Measurements from ENCODE around the gene HSPH1.
"Not testable (repeated sequence)": the region's sequence is repeated elsewhere in the genome, so short reads cannot be mapped to it uniquely, and the experiment has no call there.

HSPH1 gene

GRCh38 chr13:31131470-31131961, 30.2 kb downstream of the HSPH1 start:
- no peak for DNase-seq (ENCODE audit: low spot score)

GRCh38 chr13:31129419-31129818, 32.3 kb downstream of the HSPH1 start:
- DNase-seq (ENCODE audit: low spot score), result no peak

GRCh38 chr13:31124204-31124603, 37.5 kb downstream of the HSPH1 start:
- no peak for DNase-seq (ENCODE audit: low spot score)

GRCh38 chr13:31122544-31123260, 39.0 kb downstream of the HSPH1 start:
- no peak for DNase-seq (ENCODE audit: low spot score)

- no peak for DNase-seq (ENCODE audit: low spot score)
Observed at GRCh38 chr13:31122143-31122542, 39.6 kb downstream of the HSPH1 start.

- no peak for DNase-seq (ENCODE audit: low spot score)
Observed at GRCh38 chr13:31121379-31122140, 40.1 kb downstream of the HSPH1 start.

DNA sequence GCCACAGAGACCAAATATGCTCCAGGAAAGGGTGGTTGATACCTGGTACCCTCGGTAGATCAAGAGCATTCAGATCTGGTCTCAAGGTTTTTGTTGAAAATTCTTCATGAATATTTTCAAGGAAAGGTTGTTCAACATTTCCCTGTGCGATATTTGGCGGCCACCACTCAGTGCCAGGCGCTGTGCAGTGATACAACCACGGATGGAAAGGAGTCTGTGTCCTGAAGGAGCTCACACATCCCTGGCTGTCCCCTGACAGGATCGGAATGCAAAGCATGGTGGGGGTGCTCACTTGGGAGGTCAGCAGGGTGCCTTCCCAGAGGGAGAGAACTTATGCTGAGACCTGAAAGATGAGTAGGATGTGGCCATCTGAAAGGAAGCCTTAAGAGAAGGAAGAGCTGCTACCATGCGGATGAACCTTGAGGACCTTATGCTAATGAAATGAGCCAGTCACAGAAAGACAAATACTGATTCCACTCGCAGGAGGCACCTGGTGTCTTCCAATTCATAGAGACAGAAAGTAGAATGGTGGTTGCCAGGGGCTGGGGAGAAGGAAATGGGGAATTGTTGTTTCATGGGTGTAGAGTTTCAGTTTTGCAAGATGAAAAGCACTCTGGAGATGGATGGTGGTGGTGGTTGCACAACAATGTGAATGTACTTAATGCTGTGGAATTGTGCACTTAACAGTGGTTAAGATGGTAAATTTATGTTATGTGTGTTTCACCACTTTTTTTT, 41.6 kb downstream of the HSPH1 start:
- DNase-seq (ENCODE audit: low spot score), result no peak

DNA sequence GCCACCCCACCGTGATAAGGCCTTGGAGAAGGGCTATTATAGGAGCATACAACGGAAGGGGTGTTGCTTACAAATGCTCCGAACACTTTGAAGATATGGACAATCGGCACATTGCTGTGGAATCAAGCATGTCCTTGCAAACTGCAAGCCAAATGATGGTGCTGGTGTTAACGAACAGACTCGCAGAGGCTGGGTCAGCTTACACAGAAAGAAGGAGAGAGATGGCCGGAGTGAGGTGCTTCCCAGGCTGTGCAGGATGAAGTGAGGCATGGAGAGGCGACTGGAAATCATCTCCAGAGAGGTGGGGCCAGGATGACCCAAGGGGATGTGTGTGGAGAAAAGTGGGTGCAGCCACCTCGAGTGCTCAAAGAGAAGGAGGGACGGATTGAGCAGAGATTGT, 42.2 kb downstream of the HSPH1 start:
- no peak for DNase-seq (ENCODE audit: low spot score)

- no peak for DNase-seq (ENCODE audit: low spot score)
Observed at GRCh38 chr13:31116224-31116623, 45.5 kb downstream of the HSPH1 start.

DNA sequence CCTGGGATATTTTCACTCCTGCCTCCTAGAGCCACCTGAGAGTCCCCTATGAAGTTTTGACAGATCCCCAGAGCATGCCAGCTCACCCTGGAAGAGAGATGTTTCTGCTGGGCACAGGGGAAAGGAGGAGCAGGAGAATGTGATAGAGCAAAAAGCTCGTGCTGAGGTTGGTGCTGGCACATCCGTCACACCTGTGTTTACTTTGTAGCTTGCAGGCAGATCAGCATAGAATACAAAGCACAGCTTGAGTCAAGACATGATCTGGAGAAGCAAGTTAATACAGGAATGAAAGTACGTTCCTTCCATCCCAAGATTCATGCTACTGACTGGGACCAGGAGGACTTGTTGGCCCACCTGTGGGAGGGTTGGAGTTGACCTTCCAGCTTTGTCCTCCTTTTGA, 46.1 kb downstream of the HSPH1 start:
- no peak for DNase-seq (ENCODE audit: low spot score)

- DNase-seq (ENCODE audit: low spot score), result no peak
Observed at GRCh38 chr13:31114641-31115040, 47.1 kb downstream of the HSPH1 start.

- no peak for DNase-seq (ENCODE audit: low spot score)
Observed at GRCh38 chr13:31111136-31111535, 50.6 kb downstream of the HSPH1 start.

- DNase-seq (ENCODE audit: low spot score), result no peak
Observed at GRCh38 chr13:31110617-31111016, 51.1 kb downstream of the HSPH1 start.

- DNase-seq (ENCODE audit: low spot score), result no peak
Observed at GRCh38 chr13:31110169-31110568, 51.5 kb downstream of the HSPH1 start.

- no peak for DNase-seq (ENCODE audit: low spot score)
Observed at GRCh38 chr13:31107109-31107508, 54.6 kb downstream of the HSPH1 start.

GRCh38 chr13:31105856-31106255, 55.8 kb downstream of the HSPH1 start:
- DNase-seq (ENCODE audit: low spot score), result no peak

DNA sequence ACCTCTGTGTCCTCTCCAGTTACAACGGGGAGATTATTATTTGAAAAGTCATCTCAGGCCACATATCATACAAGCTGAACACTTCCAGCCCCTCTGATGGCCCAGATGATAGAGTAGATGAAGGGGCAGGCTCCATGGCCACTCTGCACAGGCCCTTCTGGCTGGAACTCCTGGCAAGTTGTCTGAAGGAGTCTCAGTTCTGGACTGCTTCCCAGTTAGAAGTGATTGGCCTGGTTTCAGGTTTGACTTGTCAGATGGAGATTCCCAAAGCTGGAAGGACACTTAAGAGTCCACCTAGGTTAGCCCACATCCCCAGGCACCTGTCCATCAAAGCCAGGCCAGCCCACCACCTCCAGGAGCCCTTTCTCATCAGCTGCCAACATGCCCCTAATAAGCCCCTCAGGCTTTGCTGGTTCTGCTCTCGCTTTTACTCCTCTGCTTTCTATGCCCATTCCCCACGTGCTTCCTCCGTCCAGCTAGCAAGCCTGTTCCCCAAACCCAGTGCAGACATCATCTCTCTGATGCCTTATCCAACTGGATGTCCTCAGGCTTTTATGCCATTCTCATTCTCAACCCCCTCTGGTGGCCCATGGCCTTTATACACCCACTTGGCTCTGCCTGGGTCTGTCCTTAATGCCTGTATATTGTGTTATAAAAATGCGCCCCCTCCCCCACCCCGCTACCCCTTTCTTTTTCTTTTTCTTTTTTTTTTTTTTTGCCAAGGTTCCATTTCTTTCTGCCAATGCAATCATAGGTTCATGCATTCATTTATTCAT, 56.5 kb downstream of the HSPH1 start:
- DNase-seq (ENCODE audit: low spot score), result no peak

DNA sequence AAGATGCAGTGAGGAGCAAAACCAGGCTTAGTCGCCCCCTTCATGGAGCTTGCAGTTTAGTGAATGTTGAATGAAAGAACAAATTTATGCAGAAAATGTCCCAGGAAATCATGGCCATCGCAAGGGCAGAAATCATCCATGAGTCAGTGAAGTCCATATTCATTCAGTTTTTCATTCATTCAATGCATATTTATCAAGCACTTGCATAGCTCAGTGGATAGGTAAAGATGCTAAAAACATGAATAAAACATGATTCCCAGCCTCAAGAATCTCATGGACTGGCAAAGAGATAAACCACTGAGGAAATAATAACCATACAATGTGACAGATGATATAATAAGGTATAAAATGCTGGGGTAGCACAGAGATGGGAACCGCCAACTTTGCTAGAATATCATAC, 58.8 kb downstream of the HSPH1 start:
- DNase-seq (ENCODE audit: low spot score), result no peak

GRCh38 chr13:31101472-31102170, 60.1 kb downstream of the HSPH1 start:
- DNase-seq (ENCODE audit: low spot score), result no peak

DNA sequence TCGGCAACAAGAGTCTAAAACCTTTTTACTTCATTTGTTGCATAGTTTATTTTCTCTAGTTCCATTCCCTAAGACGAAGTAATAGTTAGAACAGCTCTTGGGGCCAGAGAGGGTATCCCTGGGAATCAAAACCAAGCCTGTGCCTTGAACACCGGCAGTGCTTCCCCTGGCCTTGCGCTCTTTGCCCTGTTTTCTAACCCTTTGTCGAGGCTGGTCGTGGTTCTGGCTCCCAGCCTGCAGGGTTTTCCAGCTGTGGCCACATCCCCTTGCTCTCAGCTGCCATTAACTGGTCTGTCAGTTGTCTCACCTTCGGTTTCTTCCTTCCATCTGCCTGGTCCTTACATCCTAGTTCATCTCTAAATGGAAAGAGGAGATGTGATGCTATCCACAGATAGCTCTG, 61.0 kb downstream of the HSPH1 start:
- DNase-seq (ENCODE audit: low spot score), result no peak

DNA sequence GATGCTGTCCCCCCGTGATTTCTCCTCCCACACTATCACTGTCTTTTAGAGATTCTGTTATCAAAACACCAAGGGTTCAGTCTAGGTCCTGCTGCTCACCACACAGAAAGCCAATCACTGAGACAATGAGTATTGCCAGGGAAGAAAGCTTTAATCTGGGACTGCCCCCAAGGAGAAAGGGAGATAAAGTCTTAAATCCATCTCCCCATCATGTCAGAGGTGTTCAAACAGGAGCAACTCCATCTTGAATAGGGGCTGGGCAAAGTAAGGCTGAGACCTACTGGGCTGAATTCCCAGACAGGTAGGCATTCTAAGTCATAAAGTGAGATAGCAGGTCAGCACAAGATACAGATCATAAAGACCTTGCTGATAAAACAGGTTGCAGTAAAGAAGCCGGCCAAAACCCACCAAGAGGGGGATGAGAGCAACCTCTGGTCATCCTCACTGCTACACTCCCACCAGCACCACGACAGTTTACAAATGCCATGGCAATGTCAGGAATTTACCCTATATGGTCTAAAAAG, 63.7 kb downstream of the HSPH1 start:
- DNase-seq (ENCODE audit: low spot score), result not testable (repeated sequence)
